HepG2 (cell line): Measurements from ENCODE around the gene PTPRU. TPM values are rescaled to one million over a fixed set of nuclear protein-coding genes. Genes with fewer than 3 reads are reported as not detected.

ENCODE experiments used
- ATAC-seq: fragments of 200-7000 bp; cut with Tn5 transposase; 3 replicates; pipeline ENCODE4 v1.9.1; 2020; ENCODE audit warnings: mild to moderate bottlenecking, moderate library complexity
- BruUV-seq: library from RNA; stranded (reverse); fragments of 400-500 nt; replicated peaks from 2 replicates; lab custom pipeline; 2021; lab: Mats Ljungman, UMichigan
- CTCF ChIA-PET: fragments of 300-600 bp; formaldehyde crosslinking; extraction: SDS; loops from one replicate; lab custom pipeline; 2021; ENCODE audit warnings: low total read pairs, inconsistent platforms, low intra/inter-chr PET ratio; lab: Yijun Ruan, JAX
- POLR2A ChIA-PET: fragments of 350-600 bp; sonication (Branson Sonifier 250); formaldehyde crosslinking; loops from one replicate; lab custom pipeline; 2020; ENCODE audit warnings: antibody characterized with exemption, inconsistent platforms; lab: Yijun Ruan, JAX
- DNase-seq: peaks from one replicate; pipeline ENCODE4 v3.0.0-alpha.2; 2015; ENCODE audit warnings: low spot score
- FAIRE-seq: peaks from 3 replicates; lab custom pipeline; 2011; peaks lifted over from hg19 to GRCh38; lab: Jason Lieb, UNC
- H2AFZ ChIP-seq: one replicate; pipeline ENCODE4 v1.6.1; 2011; ENCODE audit warnings: low read length, inconsistent platforms
- H3K27ac ChIP-seq: fragments of 300-600 bp; 3 replicates; pipeline ENCODE4 v1.8.0; 2011; ENCODE audit warnings: mixed run types, mild to moderate bottlenecking, mixed read lengths, low read length, inconsistent platforms; ENCODE audit not compliant: insufficient read depth; ENCODE audit errors: extremely low read length
- H3K27me3 ChIP-seq, 2 experiments: fragments of 200-600 bp in 1 of 2; 2 replicates in 1 of 2; 3 replicates in 1 of 2; pipeline versions ENCODE4 v1.6.0 to v1.8.0; 2011; ENCODE audit warnings: low read length in 2 of 2, mild to moderate bottlenecking in 2 of 2, moderate library complexity in 2 of 2, inconsistent platforms in 1 of 2; ENCODE audit not compliant: insufficient read depth in 2 of 2, control insufficient read depth in 1 of 2
- H3K36me3 ChIP-seq, 2 experiments: fragments of 200-600 bp in 1 of 2; replicated peaks in 1 of 2; 2 replicates in 1 of 2; 3 replicates in 1 of 2; pipeline versions ENCODE4 v1.5.1 to v1.8.0; 2011; ENCODE audit warnings: low read length in 2 of 2, inconsistent platforms in 1 of 2; ENCODE audit not compliant: insufficient read depth in 2 of 2, control insufficient read depth in 1 of 2
- H3K4me1 ChIP-seq: 2 replicates; pipeline ENCODE4 v1.5.1; 2012; ENCODE audit warnings: low read length, inconsistent platforms; ENCODE audit not compliant: insufficient read depth
- H3K4me2 ChIP-seq: 2 replicates; pipeline ENCODE4 v1.6.0; 2011; ENCODE audit warnings: low read depth, low read length, inconsistent platforms
- H3K4me3 ChIP-seq, 3 experiments: fragments of 200-600 bp in 1 of 3; sonication (generic), shearing (Covaris generic) in 1 of 3; replicated peaks in 1 of 3; 2 replicates each; pipeline ENCODE4 v1.5.1; 2011 to 2016; ENCODE audit warnings: low read length in 3 of 3, inconsistent platforms in 2 of 3, low read depth in 2 of 3, mild to moderate bottlenecking in 2 of 3, control low read depth in 1 of 3, mixed read lengths in 1 of 3; ENCODE audit not compliant: insufficient read depth in 1 of 3
- H3K79me2 ChIP-seq: one replicate; pipeline ENCODE4 v1.6.1; 2011; ENCODE audit warnings: low read length, inconsistent platforms; ENCODE audit not compliant: insufficient read depth
- H3K9ac ChIP-seq: 2 replicates; pipeline ENCODE4 v1.6.0; 2011; ENCODE audit warnings: mild to moderate bottlenecking, low read depth, low read length, inconsistent platforms; ENCODE audit not compliant: insufficient read depth
- H3K9me3 ChIP-seq: 2 replicates; pipeline ENCODE4 v1.5.1; 2012; ENCODE audit warnings: mild to moderate bottlenecking, low read length
- H4K20me1 ChIP-seq: 2 replicates; pipeline ENCODE4 v1.6.0; 2011; ENCODE audit warnings: inconsistent platforms, mild to moderate bottlenecking, low read length, moderate library complexity; ENCODE audit not compliant: insufficient read depth
- FOXK2 ChIP-seq: fragments of 450-650 bp; IDR thresholded peaks from 2 replicates; pipeline ENCODE4 v1.6.1; 2016
- MYC ChIP-seq: sonication (generic); formaldehyde crosslinking; IDR thresholded peaks from 2 replicates; pipeline ENCODE4 v1.9.0; 2021; ENCODE audit warnings: missing genetic modification reagents, borderline replicate concordance
- RBM22 ChIP-seq: fragments of 200-400 bp; formaldehyde crosslinking; optimal IDR thresholded peaks from 2 replicates; pipeline ENCODE3; 2017; ENCODE audit warnings: mild to moderate bottlenecking, low read length, moderate library complexity
- SIX4 ChIP-seq: sonication (generic); formaldehyde crosslinking; IDR thresholded peaks from 2 replicates; pipeline ENCODE4 v1.4.0; 2020; ENCODE audit warnings: missing genetic modification reagents
- SOX13 ChIP-seq, 3 experiments: fragments of 450-650 bp in 1 of 3; sonication (generic) in 1 of 3; formaldehyde crosslinking in 1 of 3; IDR thresholded peaks in 2 of 3; conservative IDR thresholded peaks in 1 of 3; 2 replicates each; pipeline versions ENCODE4 v1.5.0 to v1.6.1; 2016 to 2020; ENCODE audit warnings: antibody characterized with exemption in 1 of 3, mild to moderate bottlenecking in 1 of 3, missing compliant biosample characterization in 1 of 3, missing genetic modification reagents in 1 of 3, moderate library complexity in 1 of 3
- SOX6 ChIP-seq, 2 experiments: fragments of 450-650 bp in 1 of 2; sonication (generic) in 1 of 2; formaldehyde crosslinking in 1 of 2; IDR thresholded peaks; 2 replicates each; pipeline versions ENCODE4 v1.4.0 to v1.6.1; 2017 to 2020; ENCODE audit warnings: antibody characterized with exemption in 1 of 2, mild to moderate bottlenecking in 1 of 2, missing genetic modification reagents in 1 of 2
- TBX2 ChIP-seq: sonication (generic); formaldehyde crosslinking; IDR thresholded peaks from 2 replicates; pipeline ENCODE4 v1.5.0; 2020; ENCODE audit warnings: missing genetic modification reagents, mild to moderate bottlenecking, borderline replicate concordance
- U2AF2 ChIP-seq: fragments of 200-400 bp; formaldehyde crosslinking; IDR thresholded peaks from 2 replicates; pipeline ENCODE4 v1.6.1; 2017; ENCODE audit warnings: low read depth, mild to moderate bottlenecking, low read length
- ZFP90 ChIP-seq: sonication (generic); formaldehyde crosslinking; IDR thresholded peaks from 2 replicates; pipeline ENCODE4 v1.8.0; 2022; ENCODE audit warnings: missing genetic modification reagents, mild to moderate bottlenecking, inconsistent platforms, borderline replicate concordance
- ZNF558 ChIP-seq: sonication (generic); formaldehyde crosslinking; IDR thresholded peaks from 2 replicates; pipeline ENCODE4 v1.9.0; 2022; ENCODE audit warnings: mild to moderate bottlenecking, missing genetic modification reagents, borderline replicate concordance
- ZNF773 ChIP-seq: sonication (generic); formaldehyde crosslinking; IDR thresholded peaks from 2 replicates; pipeline ENCODE4 v1.4.0; 2020; ENCODE audit warnings: missing genetic modification reagents, borderline replicate concordance
- ZNF792 ChIP-seq: IDR thresholded peaks from 2 replicates; pipeline ENCODE4 v1.6.1; 2016
- WGBS: methylation state at CpG from one replicate; pipeline ENCODE4 v1.1.6; 2017; ENCODE audit warnings: low lambda C conversion rate; 5-methylcytosine and 5-hydroxymethylcytosine counted together
- in situ Hi-C: cut with HindIII; loops from 2 replicates; pipeline ENCODE4 v1.10.0; 2017; ENCODE audit warnings: low pct_unique_long_range_greater_than_20kb; ENCODE audit not compliant: extremely low pct_ligation_motif_present
- intact Hi-C: fragments of 100-400 bp; cut with micrococcal nuclease; formaldehyde crosslinking; loops from one replicate; pipeline ENCODE4 v1.10.0; 2022; ENCODE audit not compliant: unreplicated experiment
- polyA plus RNA-seq, 8 experiments: library from polyadenylated mRNA; depleted of rRNA in 3 of 8; stranded (reverse) in 7 of 8; unstranded in 1 of 8; fragments of >200 nt; fragmentation: Illumina TruSeq in 4 of 8; extraction: Trizol in 4 of 8; gene quantifications; 2 replicates each; pipeline versions ENCODE4 v1.2.1 to v1.2.3, GENCODE V29; 2011 to 2016; ENCODE audit warnings: low read depth in 4 of 8, missing spikeins in 1 of 8, mixed read lengths in 1 of 8; ENCODE audit not compliant: insufficient read depth in 1 of 8
- total RNA-seq, 5 experiments: library from RNA; depleted of rRNA; stranded (reverse); fragments of >200 nt; fragmentation: Illumina TruSeq; extraction: Trizol; gene quantifications; 2 replicates each; pipeline ENCODE4 v1.2.3, GENCODE V29; 2016; ENCODE audit warnings: low read depth in 1 of 5
- TF ChIP-seq, protein P1 (sequence below): sonication (generic); formaldehyde crosslinking; IDR thresholded peaks from 2 replicates; pipeline ENCODE4 v1.8.0; 2023; ENCODE audit warnings: mild to moderate bottlenecking, missing genetic modification reagents
- TF ChIP-seq, protein P2 (sequence below): sonication (generic); formaldehyde crosslinking; IDR thresholded peaks from 2 replicates; pipeline ENCODE4 v1.4.0; 2020; ENCODE audit warnings: missing genetic modification reagents
- TF ChIP-seq, protein P3 (sequence below): sonication (generic); formaldehyde crosslinking; IDR thresholded peaks from 2 replicates; pipeline ENCODE4 v1.4.0; 2020; ENCODE audit warnings: missing genetic modification reagents

Gene PTPRU
- total and polyA plus RNA-seq, 2 of the 13 experiments (the other 11 are each of a cell fraction or from before 2014, with no cell fraction given): 21.6 to 22.3 TPM

DNA sequence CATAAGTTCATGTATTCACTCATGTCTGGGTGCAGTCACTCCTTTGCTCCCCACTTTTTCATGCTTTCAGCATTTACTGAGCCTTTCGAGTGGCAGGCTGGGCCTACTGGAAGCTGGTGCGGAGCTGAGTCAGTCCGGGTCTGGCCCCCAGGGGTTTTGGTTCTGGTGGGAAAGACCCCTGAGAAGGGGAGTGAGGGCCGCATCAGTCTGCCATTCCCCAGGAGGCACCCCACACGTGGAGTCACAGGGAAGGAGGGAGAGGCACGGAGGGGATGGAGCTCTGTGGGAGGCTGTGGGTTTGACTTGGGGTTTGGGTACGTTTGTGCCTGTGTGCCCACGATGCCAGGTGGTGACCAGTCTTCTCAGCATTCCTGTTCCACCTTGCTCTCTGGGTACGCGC, 87.9 kb downstream of the PTPRU start (continued):
- TF ChIP-seq, protein P1, sequence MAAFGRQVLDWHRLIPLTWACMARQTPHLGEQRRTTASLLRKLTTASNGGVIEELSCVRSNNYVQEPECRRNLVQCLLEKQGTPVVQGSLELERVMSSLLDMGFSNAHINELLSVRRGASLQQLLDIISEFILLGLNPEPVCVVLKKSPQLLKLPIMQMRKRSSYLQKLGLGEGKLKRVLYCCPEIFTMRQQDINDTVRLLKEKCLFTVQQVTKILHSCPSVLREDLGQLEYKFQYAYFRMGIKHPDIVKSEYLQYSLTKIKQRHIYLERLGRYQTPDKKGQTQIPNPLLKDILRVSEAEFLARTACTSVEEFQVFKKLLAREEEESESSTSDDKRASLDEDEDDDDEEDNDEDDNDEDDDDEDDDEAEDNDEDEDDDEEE (CRISPR knock-in tag): no peak
- TF ChIP-seq TBX2 (CRISPR knock-in tag) (no peak), ZNF792 (CRISPR knock-in tag) (no peak), ZNF773 (CRISPR knock-in tag) (no peak), ZFP90 (CRISPR knock-in tag) (no peak), RBM22 (no peak)
- TF ChIP-seq, protein P2, sequence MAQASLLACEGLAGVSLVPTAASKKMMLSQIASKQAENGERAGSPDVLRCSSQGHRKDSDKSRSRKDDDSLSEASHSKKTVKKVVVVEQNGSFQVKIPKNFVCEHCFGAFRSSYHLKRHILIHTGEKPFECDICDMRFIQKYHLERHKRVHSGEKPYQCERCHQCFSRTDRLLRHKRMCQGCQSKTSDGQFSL (CRISPR knock-in tag): no peak

DNA sequence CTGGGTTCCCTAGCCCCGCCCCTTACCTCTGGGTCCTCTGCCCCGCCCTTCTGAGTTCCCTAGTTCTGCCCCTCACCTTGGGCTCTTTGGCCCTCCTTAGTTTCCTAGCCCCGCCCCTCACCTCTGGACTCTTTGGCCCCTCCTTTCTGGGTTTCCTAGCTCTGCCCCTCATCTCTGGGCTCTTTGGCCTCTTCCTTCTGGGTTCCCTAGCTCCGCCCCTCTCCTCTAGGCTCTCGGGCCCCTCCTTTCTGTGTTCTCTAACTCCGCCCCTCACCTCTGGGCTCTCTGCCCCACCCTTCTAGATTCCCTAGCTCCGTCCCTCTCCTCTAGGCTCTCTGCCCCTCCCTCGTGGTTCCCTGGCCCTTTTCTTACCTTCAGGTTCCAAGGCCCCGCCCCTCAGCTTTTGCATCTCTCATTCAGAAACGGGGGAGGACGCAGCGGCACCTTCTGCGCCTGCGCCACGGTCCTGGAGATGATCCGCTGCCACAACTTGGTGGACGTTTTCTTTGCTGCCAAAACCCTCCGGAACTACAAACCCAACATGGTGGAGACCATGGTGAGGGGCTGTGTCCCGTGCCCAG, 88.5 kb downstream of the PTPRU start:
- H3K4me2 ChIP-seq: no peak overlapping the region
- no TSS peak for BruUV-seq
- intact Hi-C loops (no loop called here), in situ Hi-C loops (loop anchor here (25.0 kb wide), 2 partner anchors 787 to 1362 kb away; no protein-coding TSS in a partner anchor)
- ATAC-seq: no peak
- no peak overlapping the region for H3K9ac ChIP-seq
- H3K4me1 ChIP-seq: peaks cover 3% of the 10 kb centered on the region
- H3K79me2 ChIP-seq: no peaks in the 10 kb centered on the region
- ChIA-PET POLR2A (no interaction called here), CTCF (no interaction called here)
- no peak for FAIRE-seq
- no peak overlapping the region for H3K4me3 ChIP-seq
- no peak overlapping the region for H3K27ac ChIP-seq
- 95% methylated on average over 17 of the region's 19 CpGs for WGBS
- no peaks in the 10 kb centered on the region for H3K9me3 ChIP-seq
- H2AFZ ChIP-seq: no peak overlapping the region
- no peak for DNase-seq
- peaks cover 0 to 3% of the 10 kb centered on the region in 2 experiments; a peak in 3 of 5 replicates for H3K36me3 ChIP-seq
- H3K27me3 ChIP-seq: no peaks in the 10 kb centered on the region
- no peaks in the 10 kb centered on the region for H4K20me1 ChIP-seq
- TF ChIP-seq SOX6 (IDR thresholded peaks at IDR 0.05) (no peak), SOX6 (CRISPR knock-in tag; IDR thresholded peaks at IDR 0.05) (no peak), MYC (no peak), FOXK2 (no peak), SOX13 (IDR thresholded peaks at IDR 0.05) (no peak), SOX13 (CRISPR knock-in tag; conservative IDR thresholded peaks at IDR 0.05 in 1 of 2, IDR thresholded peaks at IDR 0.05 in 1 of 2) (no peak), SIX4 (CRISPR knock-in tag) (no peak), ZNF558 (no peak), U2AF2 (no peak)
- TF ChIP-seq, protein P3, sequence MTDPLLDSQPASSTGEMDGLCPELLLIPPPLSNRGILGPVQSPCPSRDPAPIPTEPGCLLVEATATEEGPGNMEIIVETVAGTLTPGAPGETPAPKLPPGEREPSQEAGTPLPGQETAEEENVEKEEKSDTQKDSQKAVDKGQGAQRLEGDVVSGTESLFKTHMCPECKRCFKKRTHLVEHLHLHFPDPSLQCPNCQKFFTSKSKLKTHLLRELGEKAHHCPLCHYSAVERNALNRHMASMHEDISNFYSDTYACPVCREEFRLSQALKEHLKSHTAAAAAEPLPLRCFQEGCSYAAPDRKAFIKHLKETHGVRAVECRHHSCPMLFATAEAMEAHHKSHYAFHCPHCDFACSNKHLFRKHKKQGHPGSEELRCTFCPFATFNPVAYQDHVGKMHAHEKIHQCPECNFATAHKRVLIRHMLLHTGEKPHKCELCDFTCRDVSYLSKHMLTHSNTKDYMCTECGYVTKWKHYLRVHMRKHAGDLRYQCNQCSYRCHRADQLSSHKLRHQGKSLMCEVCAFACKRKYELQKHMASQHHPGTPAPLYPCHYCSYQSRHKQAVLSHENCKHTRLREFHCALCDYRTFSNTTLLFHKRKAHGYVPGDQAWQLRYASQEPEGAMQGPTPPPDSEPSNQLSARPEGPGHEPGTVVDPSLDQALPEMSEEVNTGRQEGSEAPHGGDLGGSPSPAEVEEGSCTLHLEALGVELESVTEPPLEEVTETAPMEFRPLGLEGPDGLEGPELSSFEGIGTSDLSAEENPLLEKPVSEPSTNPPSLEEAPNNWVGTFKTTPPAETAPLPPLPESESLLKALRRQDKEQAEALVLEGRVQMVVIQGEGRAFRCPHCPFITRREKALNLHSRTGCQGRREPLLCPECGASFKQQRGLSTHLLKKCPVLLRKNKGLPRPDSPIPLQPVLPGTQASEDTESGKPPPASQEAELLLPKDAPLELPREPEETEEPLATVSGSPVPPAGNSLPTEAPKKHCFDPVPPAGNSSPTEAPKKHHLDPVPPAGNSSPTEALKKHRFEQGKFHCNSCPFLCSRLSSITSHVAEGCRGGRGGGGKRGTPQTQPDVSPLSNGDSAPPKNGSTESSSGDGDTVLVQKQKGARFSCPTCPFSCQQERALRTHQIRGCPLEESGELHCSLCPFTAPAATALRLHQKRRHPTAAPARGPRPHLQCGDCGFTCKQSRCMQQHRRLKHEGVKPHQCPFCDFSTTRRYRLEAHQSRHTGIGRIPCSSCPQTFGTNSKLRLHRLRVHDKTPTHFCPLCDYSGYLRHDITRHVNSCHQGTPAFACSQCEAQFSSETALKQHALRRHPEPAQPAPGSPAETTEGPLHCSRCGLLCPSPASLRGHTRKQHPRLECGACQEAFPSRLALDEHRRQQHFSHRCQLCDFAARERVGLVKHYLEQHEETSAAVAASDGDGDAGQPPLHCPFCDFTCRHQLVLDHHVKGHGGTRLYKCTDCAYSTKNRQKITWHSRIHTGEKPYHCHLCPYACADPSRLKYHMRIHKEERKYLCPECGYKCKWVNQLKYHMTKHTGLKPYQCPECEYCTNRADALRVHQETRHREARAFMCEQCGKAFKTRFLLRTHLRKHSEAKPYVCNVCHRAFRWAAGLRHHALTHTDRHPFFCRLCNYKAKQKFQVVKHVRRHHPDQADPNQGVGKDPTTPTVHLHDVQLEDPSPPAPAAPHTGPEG (CRISPR knock-in tag): no peak
